PC-9 (cell line): ENCODE measurements around the gene GIMAP8. TPM values are rescaled to one million over a fixed set of nuclear protein-coding genes. Genes with fewer than 3 reads are reported as not detected.

ENCODE experiments used
- BruUV-seq: library from RNA; stranded (reverse); fragments of 400-500 nt; replicated peaks from 2 replicates; lab custom pipeline; 2021; lab: Mats Ljungman, UMichigan
- CTCF ChIA-PET: fragments of 300-600 bp; sonication (Branson Sonifier 250); formaldehyde crosslinking; loops from one replicate; lab custom pipeline; 2022; ENCODE audit warnings: antibody characterized with exemption; lab: Charles Lee
- POLR2A ChIA-PET: fragments of 300-600 bp; sonication (Branson Sonifier 250); formaldehyde crosslinking; loops from one replicate; lab custom pipeline; 2022; ENCODE audit warnings: antibody characterized with exemption; ENCODE audit not compliant: unreplicated experiment; lab: Charles Lee
- DNase-seq, 2 experiments: peaks; one replicate each; pipeline versions ENCODE4 v3.0.0 to v3.0.0-alpha.2; 2015 to 2022; ENCODE audit warnings: mixed read lengths in 1 of 2
- H2AFZ ChIP-seq: fragments of 200-600 bp; sonication (generic); 2 replicates; pipeline ENCODE4 v1.8.1; 2017; ENCODE audit warnings: antibody characterized with exemption
- H3F3A ChIP-seq: fragments of 200-600 bp; sonication (generic); 2 replicates; pipeline ENCODE4 v1.8.1; 2017; ENCODE audit warnings: antibody characterized with exemption, mild to moderate bottlenecking, low read depth; ENCODE audit not compliant: insufficient read depth
- H3K27ac ChIP-seq: fragments of 200-600 bp; sonication (generic); 2 replicates; pipeline ENCODE4 v1.6.1; 2016; ENCODE audit warnings: mixed run types
- H3K27me3 ChIP-seq: fragments of 200-600 bp; sonication (generic); 2 replicates; pipeline ENCODE4 v1.6.1; 2016; ENCODE audit warnings: low read depth, mixed run types; ENCODE audit not compliant: insufficient read depth
- H3K36me3 ChIP-seq: fragments of 200-600 bp; sonication (generic); 2 replicates; pipeline ENCODE4 v1.6.1; 2016; ENCODE audit warnings: low read depth, mixed run types
- H3K4me1 ChIP-seq: fragments of 200-600 bp; sonication (generic); replicated peaks from 2 replicates; pipeline ENCODE4 v1.6.1; 2016; ENCODE audit warnings: mixed run types; ENCODE audit not compliant: insufficient read depth
- H3K4me2 ChIP-seq: fragments of 200-600 bp; sonication (generic); 2 replicates; pipeline ENCODE4 v1.6.1; 2017; ENCODE audit warnings: mixed run types
- H3K4me3 ChIP-seq: fragments of 200-600 bp; sonication (generic); 2 replicates; pipeline ENCODE4 v1.6.1; 2016; ENCODE audit warnings: mixed run types
- H3K79me2 ChIP-seq: fragments of 200-600 bp; sonication (generic); 2 replicates; pipeline ENCODE4 v1.6.1; 2017; ENCODE audit warnings: low read depth, mixed run types
- H3K9me2 ChIP-seq: fragments of 200-600 bp; sonication (generic); 2 replicates; pipeline ENCODE4 v1.8.1; 2017; ENCODE audit warnings: mild to moderate bottlenecking; ENCODE audit not compliant: insufficient read depth
- H3K9me3 ChIP-seq: fragments of 200-600 bp; sonication (generic); 2 replicates; pipeline ENCODE4 v1.8.1; 2016; ENCODE audit warnings: low read depth; ENCODE audit not compliant: insufficient read depth
- H4K20me1 ChIP-seq: fragments of 200-600 bp; sonication (generic); 2 replicates; pipeline ENCODE4 v1.8.1; 2017; ENCODE audit not compliant: insufficient read depth
- EZH2 ChIP-seq: fragments of 200-600 bp; sonication (generic); IDR thresholded peaks from 2 replicates; pipeline ENCODE4 v1.8.0; 2017; ENCODE audit warnings: antibody characterized with exemption, low read depth
- intact Hi-C: fragments of 100-400 bp; cut with micrococcal nuclease; formaldehyde crosslinking; loops from one replicate; pipeline ENCODE4 v1.10.0; 2022; ENCODE audit not compliant: unreplicated experiment
- total RNA-seq: library from RNA; stranded (reverse); gene quantifications from 2 replicates; pipeline ENCODE4 v1.2.3, GENCODE V29; 2021
- TF ChIP-seq, protein P1 (sequence below): fragments of 200-600 bp; sonication (generic); conservative IDR thresholded peaks from 2 replicates; pipeline ENCODE4 v1.6.1; 2017; ENCODE audit warnings: mixed run types, antibody characterized with exemption, mild to moderate bottlenecking, moderate library complexity

The GIMAP8 gene
- total RNA-seq, 1 experiment from 2014 or later: not detected

DNA sequence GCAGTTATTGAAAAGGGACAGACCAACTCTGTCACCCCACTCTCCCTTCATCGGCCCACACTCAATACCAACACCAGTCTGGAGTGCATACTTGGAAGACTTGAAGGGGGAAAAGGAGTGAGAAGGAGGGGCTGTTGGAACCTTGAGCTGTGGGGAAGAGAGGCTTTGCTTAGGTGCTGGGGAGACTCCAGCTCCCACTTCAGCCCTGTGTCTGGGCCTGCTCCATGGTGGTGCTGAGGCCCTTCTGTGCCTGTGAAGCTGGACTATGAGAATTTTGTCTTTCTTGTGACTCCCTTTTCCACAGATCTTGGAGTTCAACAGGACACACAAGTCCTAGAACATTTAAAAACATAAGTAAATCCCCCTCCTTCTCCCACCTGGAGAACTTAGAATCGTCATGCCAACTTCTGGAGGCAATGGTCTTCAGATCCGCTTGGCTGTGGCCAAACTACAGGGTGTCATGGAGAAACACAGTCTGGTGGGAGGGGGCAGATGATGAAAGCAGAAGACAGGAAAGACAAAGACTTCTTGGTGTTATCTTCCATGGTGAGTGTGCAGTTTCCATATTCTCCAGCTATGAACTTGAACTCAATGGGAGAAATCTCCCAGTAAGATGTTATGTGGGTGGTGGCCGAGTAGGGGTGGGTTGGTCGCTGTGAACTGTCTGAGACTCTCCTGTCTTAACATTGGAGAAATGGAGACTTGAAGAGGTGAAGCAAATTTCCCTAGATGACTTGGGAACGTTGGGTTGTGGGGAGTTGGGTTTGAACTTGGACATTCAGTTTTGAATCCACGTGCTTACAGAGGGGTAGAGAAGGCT, 18.4 kb upstream of the GIMAP8 start:
- Histone ChIP-seq H3K4me3 (no peak overlapping the region), H3K27ac (no peak overlapping the region), H3F3A (no peaks in the 10 kb centered on the region), H3K79me2 (no peaks in the 10 kb centered on the region), H3K9me3 (no peaks in the 10 kb centered on the region), H3K36me3 (no peaks in the 10 kb centered on the region), H3K27me3 (peaks cover 75% of the 10 kb centered on the region), H4K20me1 (no peaks in the 10 kb centered on the region), H3K9me2 (no peaks in the 10 kb centered on the region), H3K4me1 (no peaks in the 10 kb centered on the region), H2AFZ (no peak overlapping the region), H3K4me2 (no peak overlapping the region)
- TF ChIP-seq EZH2: no peak
- TF ChIP-seq, protein P1, sequence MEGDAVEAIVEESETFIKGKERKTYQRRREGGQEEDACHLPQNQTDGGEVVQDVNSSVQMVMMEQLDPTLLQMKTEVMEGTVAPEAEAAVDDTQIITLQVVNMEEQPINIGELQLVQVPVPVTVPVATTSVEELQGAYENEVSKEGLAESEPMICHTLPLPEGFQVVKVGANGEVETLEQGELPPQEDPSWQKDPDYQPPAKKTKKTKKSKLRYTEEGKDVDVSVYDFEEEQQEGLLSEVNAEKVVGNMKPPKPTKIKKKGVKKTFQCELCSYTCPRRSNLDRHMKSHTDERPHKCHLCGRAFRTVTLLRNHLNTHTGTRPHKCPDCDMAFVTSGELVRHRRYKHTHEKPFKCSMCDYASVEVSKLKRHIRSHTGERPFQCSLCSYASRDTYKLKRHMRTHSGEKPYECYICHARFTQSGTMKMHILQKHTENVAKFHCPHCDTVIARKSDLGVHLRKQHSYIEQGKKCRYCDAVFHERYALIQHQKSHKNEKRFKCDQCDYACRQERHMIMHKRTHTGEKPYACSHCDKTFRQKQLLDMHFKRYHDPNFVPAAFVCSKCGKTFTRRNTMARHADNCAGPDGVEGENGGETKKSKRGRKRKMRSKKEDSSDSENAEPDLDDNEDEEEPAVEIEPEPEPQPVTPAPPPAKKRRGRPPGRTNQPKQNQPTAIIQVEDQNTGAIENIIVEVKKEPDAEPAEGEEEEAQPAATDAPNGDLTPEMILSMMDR: no peak
- ChIA-PET POLR2A (no interaction called here), CTCF (no interaction called here)
- DNase-seq: no peak
- intact Hi-C loops: no loop called here
- no TSS peak for BruUV-seq

DNA sequence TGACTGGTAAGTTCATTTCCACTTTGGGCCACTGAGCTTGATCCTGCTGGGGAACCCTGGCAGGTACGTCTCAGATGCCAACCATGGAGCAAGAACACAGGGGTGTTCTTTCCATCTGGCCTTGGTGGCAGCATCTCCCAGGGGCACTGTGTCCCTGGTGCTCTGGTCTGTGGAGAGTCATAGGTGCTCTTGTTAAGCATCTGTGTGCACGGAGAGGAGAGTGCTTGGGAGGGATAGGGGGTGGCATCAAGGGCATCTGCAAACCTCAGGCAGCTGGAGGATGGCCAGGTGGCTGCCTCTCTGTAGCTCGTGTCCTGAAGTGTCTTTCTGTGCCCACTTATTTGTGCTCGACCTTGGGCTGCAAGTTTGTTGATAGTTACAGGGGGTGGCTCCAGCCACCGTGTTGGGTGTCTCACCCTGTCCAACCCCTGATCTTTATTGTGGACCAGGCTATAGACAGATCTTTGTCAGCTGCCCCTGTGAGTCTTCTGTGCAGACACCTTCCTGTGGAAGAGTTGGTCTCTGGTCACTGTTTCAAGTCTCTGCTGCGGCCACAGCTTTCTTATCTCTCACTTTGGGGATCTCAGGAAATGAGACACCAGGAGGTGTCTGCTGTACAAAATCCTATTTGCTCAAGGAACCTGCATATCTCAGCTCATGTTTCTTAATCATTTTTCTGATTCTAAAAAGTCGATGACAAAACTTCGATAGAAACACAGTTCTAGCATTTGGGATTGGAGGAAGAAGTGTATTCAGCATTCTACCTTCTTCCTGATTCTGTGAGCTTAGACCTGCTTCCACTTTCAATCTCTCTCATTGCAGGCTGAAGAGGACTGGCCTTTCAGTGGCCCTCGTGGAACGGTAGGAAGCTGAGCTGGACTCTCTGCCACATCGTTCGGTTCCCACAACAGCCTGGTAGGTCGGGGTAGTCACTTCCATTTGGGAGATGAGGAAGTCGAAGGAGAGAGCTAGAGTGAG, 17.2 kb upstream of the GIMAP8 start:
- Histone ChIP-seq H3K9me3 (no peaks in the 10 kb centered on the region), H4K20me1 (no peaks in the 10 kb centered on the region), H3K36me3 (no peaks in the 10 kb centered on the region), H3K27me3 (peaks cover 85% of the 10 kb centered on the region), H3F3A (no peaks in the 10 kb centered on the region), H3K9me2 (no peaks in the 10 kb centered on the region), H3K4me1 (no peaks in the 10 kb centered on the region), H3K27ac (no peak overlapping the region), H3K4me2 (no peak overlapping the region), H3K79me2 (no peaks in the 10 kb centered on the region), H2AFZ (no peak overlapping the region), H3K4me3 (no peak overlapping the region)
- TF ChIP-seq, protein P1: no peak
- CTCF ChIA-PET: no interaction called here
- BruUV-seq: no TSS peak
- no peak for DNase-seq
- intact Hi-C loops: no loop called here
- POLR2A ChIA-PET: no interaction called here

DNA sequence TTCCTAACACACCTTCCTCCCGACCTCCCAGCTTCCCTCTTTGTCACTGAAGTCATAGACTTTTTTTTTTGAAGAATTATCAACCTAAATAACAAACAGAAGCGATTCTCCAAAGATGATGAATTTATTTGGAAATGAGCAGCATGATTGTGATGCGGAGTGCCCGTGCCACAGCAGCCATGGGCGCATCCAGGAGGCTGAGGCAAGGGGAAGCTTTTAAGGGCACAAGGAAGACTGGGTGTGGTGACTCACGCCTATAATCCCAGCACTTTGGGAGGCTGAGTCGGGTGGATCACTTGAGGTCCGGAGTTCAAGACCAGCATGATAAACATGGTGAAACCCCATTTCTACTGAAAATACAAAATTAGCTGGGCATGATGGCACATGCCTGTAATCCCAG, 16.2 kb upstream of the GIMAP8 start:
- ChIA-PET CTCF (no interaction called here), POLR2A (no interaction called here)
- no TSS peak for BruUV-seq
- H3K4me3 ChIP-seq: no peak overlapping the region
- H3F3A ChIP-seq: no peaks in the 10 kb centered on the region
- no peaks in the 10 kb centered on the region for H3K9me3 ChIP-seq
- no peak overlapping the region for H3K4me2 ChIP-seq
- no peak overlapping the region for H3K27ac ChIP-seq
- peaks cover 82% of the 10 kb centered on the region for H3K27me3 ChIP-seq
- intact Hi-C loops: no loop called here
- H3K36me3 ChIP-seq: no peaks in the 10 kb centered on the region
- no peak overlapping the region for H2AFZ ChIP-seq
- H3K9me2 ChIP-seq: no peaks in the 10 kb centered on the region
- no peaks in the 10 kb centered on the region for H3K4me1 ChIP-seq
- H3K79me2 ChIP-seq: no peaks in the 10 kb centered on the region
- no peaks in the 10 kb centered on the region for H4K20me1 ChIP-seq
- TF ChIP-seq EZH2: no peak
- TF ChIP-seq, protein P1: no peak
- no peak for DNase-seq
